ENCODE data around the gene DGKQ. TPM values are rescaled to one million over a fixed set of nuclear protein-coding genes. Genes with fewer than 3 reads are reported as not detected.
A peak's percentile ranks its signal among the peaks of the same experiment; 100 is the strongest.

The DGKQ gene
- total and polyA plus RNA-seq, 7 donors = 2.2 to 3.9 (median 2.8) TPM

DNA sequence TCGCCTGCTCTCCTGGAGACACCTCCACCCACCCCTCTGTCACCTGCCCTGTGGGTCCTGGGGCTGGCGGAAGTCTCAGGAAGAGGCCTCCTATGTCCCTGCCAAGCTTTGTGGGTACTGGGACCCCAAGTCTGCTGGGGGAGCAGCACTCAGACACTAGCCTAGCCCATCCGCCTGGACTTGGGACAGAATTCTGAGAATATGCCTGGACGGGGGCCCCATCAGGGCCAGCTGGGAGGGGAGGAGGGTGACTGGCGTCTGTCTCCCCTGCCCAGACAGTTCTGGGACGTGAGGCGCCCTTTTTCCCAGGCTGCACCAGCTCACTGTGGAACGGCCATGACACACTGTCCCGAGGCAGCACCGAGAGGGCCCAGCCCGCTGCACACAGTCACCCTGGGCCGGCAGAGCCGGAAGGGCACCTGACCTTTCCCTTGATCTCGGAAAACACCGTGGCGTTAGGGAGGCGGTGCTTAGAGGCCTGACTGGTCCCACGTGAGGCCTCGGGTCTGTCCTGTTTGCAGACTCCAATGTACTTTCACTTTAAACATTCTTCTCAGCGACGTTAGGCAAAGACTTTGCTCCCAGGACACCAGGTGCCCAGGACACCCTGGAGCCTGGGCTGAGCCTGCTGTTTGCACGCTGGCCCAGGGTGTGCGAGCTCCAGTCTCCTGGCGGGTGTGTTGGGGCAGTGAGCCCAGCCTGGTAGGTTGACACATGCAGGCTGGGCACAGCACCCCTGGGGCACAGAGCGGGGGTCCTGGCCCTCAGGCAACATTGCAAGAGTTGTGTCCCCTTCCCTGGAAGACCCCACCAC, 19.1 kb upstream of the DGKQ start:
- no peak overlapping the region for H3K27ac ChIP-seq
- no peaks in the 10 kb centered on the region for H3K9me3 ChIP-seq
- H3K27me3 ChIP-seq (ENCODE audit: insufficient read depth in 3 of 3, low read length in 2 of 3) = peaks cover 0 to 15% (median 5%) of the 10 kb centered on the region in 3 donors
- intact Hi-C loops (cut with DNase I) = loop anchor here in 1 of 2 donors (10.0 kb wide), 1 partner anchor 258 kb away; no protein-coding TSS in a partner anchor
- 68 to 71% (median 70%) methylated on average over 25 of the region's 25 CpGs for whole genome bisulfite sequencing, 3 donors
- TF ChIP-seq, protein P1, sequence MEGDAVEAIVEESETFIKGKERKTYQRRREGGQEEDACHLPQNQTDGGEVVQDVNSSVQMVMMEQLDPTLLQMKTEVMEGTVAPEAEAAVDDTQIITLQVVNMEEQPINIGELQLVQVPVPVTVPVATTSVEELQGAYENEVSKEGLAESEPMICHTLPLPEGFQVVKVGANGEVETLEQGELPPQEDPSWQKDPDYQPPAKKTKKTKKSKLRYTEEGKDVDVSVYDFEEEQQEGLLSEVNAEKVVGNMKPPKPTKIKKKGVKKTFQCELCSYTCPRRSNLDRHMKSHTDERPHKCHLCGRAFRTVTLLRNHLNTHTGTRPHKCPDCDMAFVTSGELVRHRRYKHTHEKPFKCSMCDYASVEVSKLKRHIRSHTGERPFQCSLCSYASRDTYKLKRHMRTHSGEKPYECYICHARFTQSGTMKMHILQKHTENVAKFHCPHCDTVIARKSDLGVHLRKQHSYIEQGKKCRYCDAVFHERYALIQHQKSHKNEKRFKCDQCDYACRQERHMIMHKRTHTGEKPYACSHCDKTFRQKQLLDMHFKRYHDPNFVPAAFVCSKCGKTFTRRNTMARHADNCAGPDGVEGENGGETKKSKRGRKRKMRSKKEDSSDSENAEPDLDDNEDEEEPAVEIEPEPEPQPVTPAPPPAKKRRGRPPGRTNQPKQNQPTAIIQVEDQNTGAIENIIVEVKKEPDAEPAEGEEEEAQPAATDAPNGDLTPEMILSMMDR (IDR thresholded peaks at IDR 0.05) = no peak
- DNase-seq = no peak
- no peak for ATAC-seq
- H3K4me1 ChIP-seq = peaks cover 6% of the 10 kb centered on the region
- no peak overlapping the region for H3K4me3 ChIP-seq
- peaks cover 0 to 10% of the 10 kb centered on the region in 2 donors for H3K36me3 ChIP-seq (ENCODE audit: insufficient read depth in 1 of 2, low read depth in 1 of 2)

DNA sequence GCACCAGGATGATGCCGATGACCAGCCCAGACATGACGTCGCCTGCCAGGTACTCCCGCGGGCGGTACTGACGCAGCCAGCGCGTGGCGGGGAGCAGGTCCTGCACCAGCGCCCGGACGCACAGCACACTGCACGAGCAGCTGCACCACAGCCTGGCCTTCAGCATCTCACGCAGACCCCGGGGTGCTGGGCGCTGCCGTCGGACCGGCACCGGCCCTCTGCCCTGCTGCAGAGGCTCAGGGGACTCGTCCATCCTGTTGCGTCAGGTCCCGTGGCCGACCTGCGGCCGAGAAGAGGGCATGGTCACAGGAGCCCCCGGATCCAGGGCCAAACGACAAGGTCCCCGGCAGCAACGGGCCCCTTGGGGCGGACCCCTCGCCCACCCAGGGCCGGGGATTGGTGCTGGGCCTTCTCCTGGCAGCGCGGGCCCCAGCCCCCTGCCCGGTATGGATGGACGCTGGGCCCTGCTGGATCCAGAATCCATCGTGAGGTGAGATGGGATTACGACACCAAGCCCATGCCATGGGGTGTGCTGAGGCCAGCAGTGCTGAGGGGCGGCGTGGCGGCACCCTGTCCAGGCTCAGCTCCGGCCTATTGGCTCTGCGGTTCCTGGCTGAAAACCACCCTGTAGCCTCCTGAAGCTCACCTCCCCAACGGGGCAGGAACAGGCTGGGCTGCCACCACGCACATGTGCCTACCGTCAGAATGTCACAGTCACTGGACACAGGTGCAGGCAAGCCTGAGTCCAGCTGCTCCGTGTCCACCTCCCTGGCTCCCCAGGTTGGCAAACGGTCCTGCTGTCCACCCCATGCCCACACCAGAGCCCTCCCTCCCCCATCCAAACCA, 18.3 kb upstream of the DGKQ start:
- Histone ChIP-seq H3K27ac (no peak overlapping the region), H3K4me1 (peaks cover 8% of the 10 kb centered on the region), H3K4me3 (no peak overlapping the region), H3K9me3 (no peaks in the 10 kb centered on the region), H3K36me3 (ENCODE audit: insufficient read depth in 1 of 2, low read depth in 1 of 2) (peaks cover 0 to 10% of the 10 kb centered on the region in 2 donors), H3K27me3 (ENCODE audit: insufficient read depth in 3 of 3, low read length in 2 of 3) (peaks cover 0 to 7% (median 3%) of the 10 kb centered on the region in 3 donors)
- DNase-seq = no peak
- ATAC-seq = no peak
- WGBS, 3 donors = 93 to 94% (median 93%) methylated on average over 47 to 50 of the region's 50 CpGs
- intact Hi-C loops (cut with DNase I) = loop anchor here in 1 of 2 donors (10.0 kb wide), 1 partner anchor 257 kb away; no protein-coding TSS in a partner anchor
- TF ChIP-seq, protein P1 (IDR thresholded peaks at IDR 0.05) = no peak

DNA sequence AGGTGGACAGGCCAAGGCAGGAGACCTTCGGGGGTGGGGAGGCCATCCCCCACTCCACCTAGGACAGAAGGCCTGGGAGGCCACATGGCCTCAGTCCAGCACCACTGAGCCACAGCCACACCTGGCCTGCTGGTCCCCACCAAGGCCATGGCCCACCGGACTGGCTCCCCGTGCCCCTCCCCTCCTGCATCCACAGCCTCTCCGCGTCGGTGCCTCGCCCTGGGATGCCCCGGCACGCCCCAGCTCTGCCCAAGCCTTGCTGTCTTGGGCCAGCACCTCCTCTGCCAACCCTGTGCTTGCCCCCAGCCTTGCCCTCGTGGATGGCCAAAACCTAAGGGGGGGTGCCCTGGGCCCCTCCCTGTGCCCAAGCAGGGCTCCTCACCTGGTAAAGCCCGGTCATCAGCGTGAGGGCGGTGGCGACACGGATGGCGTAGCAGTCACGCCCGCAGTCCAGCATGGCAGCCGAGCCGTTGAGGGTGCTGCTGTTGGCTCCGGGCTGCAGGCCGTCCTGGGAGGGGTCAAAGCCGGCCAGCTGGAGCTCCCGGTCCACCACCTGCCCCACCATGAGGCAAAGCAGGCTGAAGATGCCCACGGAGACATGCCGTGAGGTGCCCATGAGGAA, 17.5 kb upstream of the DGKQ start:
- H3K4me1 ChIP-seq = peaks cover 12% of the 10 kb centered on the region
- H3K9me3 ChIP-seq = no peaks in the 10 kb centered on the region
- peaks cover 0 to 10% of the 10 kb centered on the region in 2 donors for H3K36me3 ChIP-seq (ENCODE audit: insufficient read depth in 1 of 2, low read depth in 1 of 2)
- TF ChIP-seq, protein P1 (IDR thresholded peaks at IDR 0.05) = no peak
- ATAC-seq (no peak), DNase-seq (peak in 1 of 2 donors; percentile 46)
- no peak overlapping the region for H3K4me3 ChIP-seq
- intact Hi-C loops (cut with DNase I) = loop anchor here in 1 of 2 donors (10.0 kb wide), 1 partner anchor 256 kb away; no protein-coding TSS in a partner anchor
- no peaks in the 10 kb centered on the region for H3K27me3 ChIP-seq (ENCODE audit: insufficient read depth in 3 of 3, low read length in 2 of 3)
- no peak overlapping the region for H3K27ac ChIP-seq
- WGBS, 3 donors = 90 to 94% (median 91%) methylated on average over 23 to 26 of the region's 26 CpGs

DNA sequence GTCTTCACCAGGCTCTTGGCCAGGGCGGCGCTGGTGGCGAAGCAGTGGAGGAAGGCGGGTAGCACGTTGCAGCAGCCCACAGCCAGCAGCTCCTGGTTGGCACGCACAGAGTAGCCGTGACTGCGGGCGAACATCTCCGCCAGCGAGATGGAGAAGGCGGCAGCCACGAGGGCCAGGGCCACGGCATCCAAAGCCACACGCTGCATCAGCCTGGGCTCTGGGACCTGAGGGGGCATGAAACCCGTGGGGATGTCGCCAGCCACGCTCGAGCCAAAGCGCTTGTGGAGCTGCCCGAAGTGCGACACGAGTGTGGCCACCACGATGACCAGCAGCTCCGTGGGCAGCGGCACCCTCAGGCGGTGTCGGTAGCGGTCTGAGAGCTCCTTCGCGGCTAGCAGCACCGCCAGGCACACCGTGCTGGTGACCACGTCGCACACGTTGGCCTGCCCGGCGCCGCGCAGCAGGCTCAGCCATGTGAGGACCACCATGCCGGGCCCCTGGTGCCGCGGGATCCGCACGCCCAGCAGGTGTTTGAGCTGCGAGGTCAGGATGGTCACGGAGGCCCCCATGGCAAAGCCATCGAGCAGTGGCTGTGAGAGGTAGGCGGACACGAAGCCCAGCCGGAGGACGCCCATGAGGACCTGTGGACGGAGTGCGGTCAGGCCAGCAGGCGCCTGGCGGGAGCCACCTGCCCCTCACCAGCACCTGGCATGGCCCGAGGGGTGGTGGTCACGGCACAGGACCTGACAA, 16.5 kb upstream of the DGKQ start:
- intact Hi-C loops (cut with DNase I) = loop anchor here (5.0 to 10.0 kb wide), 2 partner anchors 248 to 255 kb away; no protein-coding TSS in a partner anchor
- DNase-seq (peak in 1 of 2 donors; percentile 50), ATAC-seq (no peak)
- TF ChIP-seq, protein P1 (IDR thresholded peaks at IDR 0.05) = no peak
- Histone ChIP-seq H3K36me3 (ENCODE audit: insufficient read depth in 1 of 2, low read depth in 1 of 2) (peaks cover 0 to 10% of the 10 kb centered on the region in 2 donors), H3K4me1 (peaks cover 12% of the 10 kb centered on the region), H3K4me3 (no peak overlapping the region), H3K27me3 (ENCODE audit: insufficient read depth in 3 of 3, low read length in 2 of 3) (no peaks in the 10 kb centered on the region), H3K9me3 (no peaks in the 10 kb centered on the region), H3K27ac (no peak overlapping the region)
- WGBS, 3 donors = 95 to 97% (median 96%) methylated on average over 55 to 58 of the region's 58 CpGs
